IMR-90 (cell line): ENCODE data around the gene MRPL28. TPM values are rescaled to one million over a fixed set of nuclear protein-coding genes. Genes with fewer than 3 reads are reported as not detected.

Experiments
- CTCF ChIP-seq: conservative IDR thresholded peaks from 2 replicates; pipeline ENCODE4 v1.5.1; 2012; ENCODE audit warnings: mild to moderate bottlenecking, low read depth, low read length, improper control_type of control experiment
- MAFK ChIP-seq: IDR thresholded peaks from 2 replicates; pipeline ENCODE4 v1.6.1; 2012; ENCODE audit warnings: low read depth, low read length, improper control_type of control experiment
- NFE2L2 ChIP-seq: fragments of 150-350 bp; IDR thresholded peaks from 2 replicates; pipeline ENCODE4 v1.6.1; 2016; ENCODE audit warnings: low read depth, mild to moderate bottlenecking, low read length
- polyA plus RNA-seq, 3 experiments: library from polyadenylated mRNA; depleted of rRNA; stranded (reverse); fragments of >200 nt; gene quantifications; 2 replicates each; pipeline ENCODE4 v1.2.3, GENCODE V29; 2012; ENCODE audit warnings: low replicate concordance in 1 of 3
- total RNA-seq: library from RNA; depleted of rRNA; stranded (reverse); fragments of >200 nt; gene quantifications from 2 replicates; pipeline ENCODE4 v1.2.3, GENCODE V29; 2012

The MRPL28 gene
- total and polyA plus RNA-seq, 2 of the 4 experiments (the other 2 are of a cell fraction): 104 to 181 TPM

- TF ChIP-seq CTCF (no peak), NFE2L2 (no peak), MAFK (no peak)
These were observed 9.8 kb upstream of the MRPL28 start (continued) for GRCh38 chr16:379961-380761.
